ENCODE results near the gene HPD. TPM values are rescaled to one million over a fixed set of nuclear protein-coding genes. Genes with fewer than 3 reads are reported as not detected.

Gene HPD
- total and polyA plus RNA-seq, 2 donors (not counting 3 experiments of a cell fraction or from before 2014, with no cell fraction given): not detected

DNA sequence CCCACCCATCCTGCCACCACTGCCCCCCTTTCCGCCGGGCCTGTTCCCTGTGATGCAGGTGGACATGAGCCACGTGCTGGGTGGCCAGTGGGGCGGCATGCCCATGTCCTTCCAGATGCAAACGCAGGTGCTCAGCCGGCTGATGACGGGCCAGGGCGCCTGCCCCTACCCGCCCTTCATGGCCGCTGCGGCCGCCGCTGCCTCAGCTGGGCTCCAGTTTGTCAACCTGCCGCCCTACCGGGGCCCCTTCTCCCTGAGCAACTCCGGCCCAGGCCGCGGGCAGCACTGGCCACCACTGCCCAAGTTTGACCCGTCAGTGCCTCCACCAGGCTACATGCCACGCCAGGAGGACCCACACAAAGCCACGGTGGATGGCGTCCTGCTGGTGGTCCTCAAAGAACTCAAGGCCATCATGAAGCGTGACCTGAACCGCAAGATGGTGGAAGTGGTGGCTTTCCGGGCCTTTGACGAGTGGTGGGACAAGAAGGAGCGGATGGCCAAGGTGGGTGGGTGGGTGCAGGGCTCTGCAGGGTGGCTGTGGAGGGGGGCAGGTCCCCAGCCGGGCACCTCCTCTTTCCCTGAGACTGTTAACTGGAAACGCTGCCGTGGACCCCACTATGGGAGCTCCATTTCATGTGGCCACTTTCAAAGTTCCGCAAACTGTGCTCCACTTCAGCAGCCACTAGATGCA lies 44.1 kb downstream of the HPD start:
- Histone ChIP-seq H3K9me1 (replicated peaks; ENCODE audit: control insufficient read depth, extremely low read depth, insufficient read depth, low read length) (no peaks in the 10 kb centered on the region), H3K4me3 (replicated peaks in 1 of 3; ENCODE audit: insufficient read depth in 1 of 3, low read depth in 1 of 3, low read length in 3 of 3) (no peak overlapping the region), H3K9me3 (replicated peaks; ENCODE audit: control insufficient read depth, insufficient read depth, low read length) (no peaks in the 10 kb centered on the region), H3K4me1 (ENCODE audit: control insufficient read depth, extremely low read depth, insufficient read depth, low read length) (peaks cover 22% of the 10 kb centered on the region), H3K9ac (replicated peaks; ENCODE audit: extremely low read depth, insufficient read depth, low read length) (no peak overlapping the region), H2AFZ (ENCODE audit: low read depth, low read length) (no peak overlapping the region), H3K4me2 (ENCODE audit: insufficient read depth, low read length) (no peak overlapping the region), H3K27ac (ENCODE audit: insufficient read depth, low read depth, low read length) (no peak overlapping the region), H3K79me2 (ENCODE audit: control insufficient read depth, insufficient read depth, low read length) (peaks cover 50% of the 10 kb centered on the region), H3K27me3 (ENCODE audit: control insufficient read depth in 2 of 2, insufficient read depth in 2 of 2, low read length in 2 of 2) (no peaks in the 10 kb centered on the region), H3K36me3 (ENCODE audit: control insufficient read depth in 2 of 2, extremely low read depth in 1 of 2, insufficient read depth in 2 of 2, low read length in 2 of 2) (peaks cover 14 to 47% of the 10 kb centered on the region in 2 experiments), H4K20me1 (replicated peaks; ENCODE audit: control insufficient read depth, extremely low read depth, insufficient read depth, low read length) (no peaks in the 10 kb centered on the region)
- no TSS peak for BruUV-seq (replicated peaks)
- POLR2A ChIA-PET: no interaction called here
- intact Hi-C loops (cut with micrococcal nuclease): loop anchor here (2.0 kb wide), 1 partner anchor 16 kb away; no protein-coding TSS in a partner anchor
- DNase-seq (ENCODE audit: low read depth, low spot score): no peak
- dilution Hi-C loops (cut with MboI; ENCODE audit: extremely low pct_ligation_motif_present, low sequenced_read_pairs): no loop called here
- CTCF ChIA-PET: interaction anchor here (2.4 to 12.8 kb wide), 2 partner anchors 17 to 20 kb away, joined by 18 to 774 read pairs; partner anchors contain the start of genes RHOF and SETD1B
- FAIRE-seq: no peak
- TF ChIP-seq GATA2 (IDR thresholded peaks at IDR 0.05; ENCODE audit: insufficient read depth, insufficient read length, low read depth, low read length): no peak
- no peak for TF ChIP-seq CTCF (IDR thresholded peaks at IDR 0.05; ENCODE audit: extremely low read depth in 1 of 2, insufficient read depth in 1 of 2, low read depth in 1 of 2, low read length in 2 of 2)
- no peak for TF ChIP-seq EZH2 (IDR thresholded peaks at IDR 0.05; ENCODE audit: borderline replicate concordance, low read depth, low read length, severe bottlenecking)
- no peak for TF ChIP-seq MAX (IDR thresholded peaks at IDR 0.05; ENCODE audit: insufficient read depth, insufficient read length)
- no peak for TF ChIP-seq POLR2A (IDR thresholded peaks at IDR 0.05; ENCODE audit: low read depth, low read length)
- TF ChIP-seq FOS (IDR thresholded peaks at IDR 0.05; ENCODE audit: borderline replicate concordance, insufficient read depth, low read length): no peak
- no peak for TF ChIP-seq POLR2AphosphoS5 (IDR thresholded peaks at IDR 0.05; ENCODE audit: insufficient read depth, low read depth, low read length)
- TF ChIP-seq MYC (IDR thresholded peaks at IDR 0.05; ENCODE audit: low read depth, low read length): no peak
- no peak for TF ChIP-seq JUN (IDR thresholded peaks at IDR 0.05; ENCODE audit: borderline replicate concordance, insufficient read depth, insufficient read length, low read depth)
